ENCODE measurements around the gene ZSWIM8. TPM values are rescaled to one million over a fixed set of nuclear protein-coding genes. Genes with fewer than 3 reads are reported as not detected.

ZSWIM8 gene
- total and polyA plus RNA-seq, 2 experiments from 2014 or later: 101 to 103 TPM

DNA sequence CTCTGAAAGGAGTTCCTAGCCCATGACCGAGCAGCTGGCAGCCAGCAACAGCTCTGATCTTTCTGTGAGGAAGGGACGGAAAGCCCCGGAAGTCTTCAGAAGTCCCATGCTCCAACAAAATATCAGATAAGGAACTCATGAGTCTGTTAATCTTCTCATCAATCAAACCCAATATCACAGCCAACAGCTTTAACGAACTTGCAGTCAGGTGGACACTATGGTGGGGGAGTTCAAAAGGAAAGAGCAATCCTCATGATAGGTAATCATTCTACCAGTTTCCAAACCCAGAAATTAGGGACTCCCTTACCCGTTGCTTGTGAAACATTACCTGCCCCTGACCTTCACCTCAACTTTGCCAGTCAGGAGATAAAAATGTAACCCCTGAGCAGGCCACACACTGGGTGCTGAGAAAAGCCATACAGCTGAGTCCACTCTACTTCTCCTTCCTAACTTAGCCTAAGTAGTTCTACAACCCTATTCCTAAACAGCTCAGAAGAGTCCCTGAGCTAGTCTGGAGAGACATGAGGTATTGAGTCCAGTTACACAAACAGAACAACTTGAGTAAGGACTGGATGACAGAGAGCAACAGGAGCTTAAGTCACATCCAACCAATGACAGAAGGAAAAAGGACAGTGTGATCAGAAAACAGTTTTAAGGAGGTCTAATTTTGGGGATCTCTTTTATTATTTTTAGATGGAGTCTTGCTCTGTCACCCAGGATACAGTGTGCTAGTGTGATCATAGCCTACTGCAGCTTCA is 23.8 kb downstream of the ZSWIM8 start:
- Histone ChIP-seq H3K4me2 (no peak overlapping the region), H3K4me3 (no peak overlapping the region), H3K27ac (no peak overlapping the region), H3K36me3 (replicated peaks; ENCODE audit: insufficient read depth, low read depth) (no peaks in the 10 kb centered on the region), H3K9me2 (replicated peaks; ENCODE audit: insufficient read depth) (no peaks in the 10 kb centered on the region), H4K20me1 (ENCODE audit: insufficient read depth, poor library complexity, severe bottlenecking) (no peaks in the 10 kb centered on the region), H3K27me3 (no peaks in the 10 kb centered on the region), H3K79me2 (peaks cover 15% of the 10 kb centered on the region), H3K4me1 (ENCODE audit: insufficient read depth) (no peaks in the 10 kb centered on the region), H3K9me3 (ENCODE audit: low read depth) (no peaks in the 10 kb centered on the region), H2AFZ (no peak overlapping the region)
- DNase-seq (ENCODE audit: low spot score): no peak
- TF ChIP-seq EZH2 (IDR thresholded peaks at IDR 0.05; ENCODE audit: borderline replicate concordance): no peak
- TF ChIP-seq, protein P1, sequence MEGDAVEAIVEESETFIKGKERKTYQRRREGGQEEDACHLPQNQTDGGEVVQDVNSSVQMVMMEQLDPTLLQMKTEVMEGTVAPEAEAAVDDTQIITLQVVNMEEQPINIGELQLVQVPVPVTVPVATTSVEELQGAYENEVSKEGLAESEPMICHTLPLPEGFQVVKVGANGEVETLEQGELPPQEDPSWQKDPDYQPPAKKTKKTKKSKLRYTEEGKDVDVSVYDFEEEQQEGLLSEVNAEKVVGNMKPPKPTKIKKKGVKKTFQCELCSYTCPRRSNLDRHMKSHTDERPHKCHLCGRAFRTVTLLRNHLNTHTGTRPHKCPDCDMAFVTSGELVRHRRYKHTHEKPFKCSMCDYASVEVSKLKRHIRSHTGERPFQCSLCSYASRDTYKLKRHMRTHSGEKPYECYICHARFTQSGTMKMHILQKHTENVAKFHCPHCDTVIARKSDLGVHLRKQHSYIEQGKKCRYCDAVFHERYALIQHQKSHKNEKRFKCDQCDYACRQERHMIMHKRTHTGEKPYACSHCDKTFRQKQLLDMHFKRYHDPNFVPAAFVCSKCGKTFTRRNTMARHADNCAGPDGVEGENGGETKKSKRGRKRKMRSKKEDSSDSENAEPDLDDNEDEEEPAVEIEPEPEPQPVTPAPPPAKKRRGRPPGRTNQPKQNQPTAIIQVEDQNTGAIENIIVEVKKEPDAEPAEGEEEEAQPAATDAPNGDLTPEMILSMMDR (IDR thresholded peaks at IDR 0.05; ENCODE audit: poor library complexity): no peak
- no peak for TF ChIP-seq EZH2phosphoT487 (IDR thresholded peaks at IDR 0.05; ENCODE audit: low read depth, severe bottlenecking, unreplicated experiment)
- WGBS (ENCODE audit: low lambda C conversion rate, missing lambda C conversion rate): 67% methylated on average over 5 of the region's 5 CpGs

DNA sequence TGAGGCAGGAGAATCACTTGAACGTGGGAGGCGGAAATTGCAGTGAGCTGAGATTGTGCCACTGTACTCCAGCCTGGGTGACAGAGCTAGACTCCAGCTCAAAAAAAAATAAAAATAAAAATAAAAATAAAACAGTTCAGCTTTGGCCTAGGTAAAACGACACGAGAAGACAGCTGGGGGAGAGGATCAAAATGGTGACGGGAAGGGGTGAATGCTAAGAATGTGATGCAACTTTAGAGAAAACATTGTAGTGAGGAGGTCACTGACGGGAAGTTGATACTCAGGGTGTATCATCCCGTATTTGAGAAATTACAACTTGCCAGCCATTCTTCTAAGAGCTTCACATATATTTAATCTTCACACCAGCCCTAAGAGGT is 24.9 kb downstream of the ZSWIM8 start:
- TF ChIP-seq EZH2phosphoT487 (IDR thresholded peaks at IDR 0.05; ENCODE audit: low read depth, severe bottlenecking, unreplicated experiment) (no peak), EZH2 (IDR thresholded peaks at IDR 0.05; ENCODE audit: borderline replicate concordance) (no peak)
- TF ChIP-seq, protein P1 (IDR thresholded peaks at IDR 0.05; ENCODE audit: poor library complexity): no peak
- WGBS (ENCODE audit: low lambda C conversion rate, missing lambda C conversion rate): 86% methylated on average over 7 of the region's 7 CpGs
- peaks cover 15% of the 10 kb centered on the region for H3K79me2 ChIP-seq
- H3K27me3 ChIP-seq: no peaks in the 10 kb centered on the region
- no peaks in the 10 kb centered on the region for H3K9me2 ChIP-seq (replicated peaks; ENCODE audit: insufficient read depth)
- H3K9me3 ChIP-seq (ENCODE audit: low read depth): no peaks in the 10 kb centered on the region
- no peaks in the 10 kb centered on the region for H3K4me1 ChIP-seq (ENCODE audit: insufficient read depth)
- H2AFZ ChIP-seq: peak overlapping the region; percentile 82
- peak overlapping the region; percentile 98 for H3K4me2 ChIP-seq
- DNase-seq (ENCODE audit: low spot score): no peak
- H3K4me3 ChIP-seq: peak overlapping the region; percentile 94
- no peak overlapping the region for H3K27ac ChIP-seq
- H3K36me3 ChIP-seq (replicated peaks; ENCODE audit: insufficient read depth, low read depth): no peaks in the 10 kb centered on the region
- no peaks in the 10 kb centered on the region for H4K20me1 ChIP-seq (ENCODE audit: insufficient read depth, poor library complexity, severe bottlenecking)

DNA sequence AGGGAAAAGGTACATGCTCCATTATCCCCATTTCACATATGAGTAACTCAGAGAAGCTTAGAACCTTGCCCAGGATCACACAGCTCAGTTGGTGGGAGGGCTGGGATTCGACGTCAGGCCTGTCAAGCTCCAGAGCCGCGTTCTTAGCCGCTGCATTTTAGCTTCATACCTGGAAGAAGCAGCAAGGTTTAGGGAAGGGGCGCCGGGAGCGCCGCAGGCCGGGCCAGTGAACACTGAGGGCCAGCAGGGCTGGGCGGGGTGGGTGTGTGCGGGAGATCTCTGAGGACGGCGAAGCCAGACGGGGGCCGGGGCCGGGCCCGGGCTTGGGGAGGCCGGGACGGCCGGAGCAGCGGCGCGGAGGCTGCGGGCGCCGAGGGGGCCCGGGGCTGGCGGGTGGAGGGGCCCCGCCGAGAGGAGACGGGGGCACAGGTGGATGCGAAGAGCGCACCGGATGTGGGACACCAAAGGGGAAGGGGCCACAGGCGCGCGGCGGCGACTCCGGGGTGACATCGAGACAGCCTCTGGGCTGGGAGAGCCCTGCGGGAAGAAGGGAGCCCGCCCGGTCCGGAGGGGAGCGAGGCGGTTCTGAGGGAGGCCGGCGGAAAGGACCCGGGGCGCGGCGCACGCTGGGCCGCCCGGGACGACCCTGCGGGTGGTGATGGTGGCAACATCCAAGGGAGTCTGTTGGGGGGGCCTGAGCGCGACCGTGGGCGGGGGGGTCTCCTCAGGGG is 25.5 kb downstream of the ZSWIM8 start:
- Histone ChIP-seq H3K9me2 (replicated peaks; ENCODE audit: insufficient read depth) (no peaks in the 10 kb centered on the region), H3K27me3 (no peaks in the 10 kb centered on the region), H3K27ac (peak overlapping the region; percentile 93), H3K79me2 (peaks cover 15% of the 10 kb centered on the region), H3K9me3 (ENCODE audit: low read depth) (no peaks in the 10 kb centered on the region), H3K4me1 (ENCODE audit: insufficient read depth) (no peaks in the 10 kb centered on the region), H2AFZ (peak overlapping the region; percentile 82), H3K4me3 (peak overlapping the region; percentile 94), H3K36me3 (replicated peaks; ENCODE audit: insufficient read depth, low read depth) (no peaks in the 10 kb centered on the region), H4K20me1 (ENCODE audit: insufficient read depth, poor library complexity, severe bottlenecking) (no peaks in the 10 kb centered on the region), H3K4me2 (peak overlapping the region; percentile 98)
- TF ChIP-seq, protein P1 (IDR thresholded peaks at IDR 0.05; ENCODE audit: poor library complexity): no peak
- TF ChIP-seq EZH2 (IDR thresholded peaks at IDR 0.05; ENCODE audit: borderline replicate concordance): no peak
- no peak for TF ChIP-seq EZH2phosphoT487 (IDR thresholded peaks at IDR 0.05; ENCODE audit: low read depth, severe bottlenecking, unreplicated experiment)
- 1% methylated on average over 45 of the region's 63 CpGs for WGBS (ENCODE audit: low lambda C conversion rate, missing lambda C conversion rate)
- peak; percentile 41 for DNase-seq (ENCODE audit: low spot score)

All from hepatocyte (in vitro differentiated cells).